Spleen (tissue), 11 donors: ENCODE measurements around the gene TMEM184A. TPM values are rescaled to one million over a fixed set of nuclear protein-coding genes. Genes with fewer than 3 reads are reported as not detected.
A peak's percentile ranks its signal among the peaks of the same experiment; 100 is the strongest.

ENCODE experiments used
- DNase-seq: peaks from one replicate; pipeline ENCODE4 v3.0.0-alpha.2; 2020
- H3K27ac ChIP-seq, 8 donors: fragments of 200-600 bp; sonication (generic) in 7 of 8; 1 replicate in 4 of 8; 2 replicates in 4 of 8; pipeline versions ENCODE4 v1.5.0 to v1.8.0; 2016 to 2021; ENCODE audit warnings: inconsistent platforms in 4 of 8, mild to moderate bottlenecking in 4 of 8, moderate library complexity in 1 of 8
- H3K27me3 ChIP-seq, 7 donors: fragments of 200-600 bp; sonication (generic) in 6 of 7; replicated peaks in 1 of 7; 1 replicate in 4 of 7; 2 replicates in 3 of 7; pipeline versions ENCODE4 v1.5.0 to v1.8.0; 2016 to 2021; ENCODE audit warnings: inconsistent platforms in 3 of 7, mild to moderate bottlenecking in 1 of 7
- H3K36me3 ChIP-seq, 6 donors: fragments of 200-600 bp; sonication (generic) in 5 of 6; 1 replicate in 4 of 6; 2 replicates in 2 of 6; pipeline versions ENCODE4 v1.5.0 to v1.8.0; 2016 to 2021; ENCODE audit warnings: inconsistent platforms in 2 of 6
- H3K4me1 ChIP-seq, 6 donors: fragments of 200-600 bp; sonication (generic) in 5 of 6; 1 replicate in 3 of 6; 2 replicates in 3 of 6; pipeline versions ENCODE4 v1.5.0 to v1.8.0; 2016 to 2021; ENCODE audit warnings: inconsistent platforms in 3 of 6
- H3K4me3 ChIP-seq, 8 donors: fragments of 200-600 bp; sonication (generic) in 7 of 8; 1 replicate in 4 of 8; 2 replicates in 4 of 8; pipeline versions ENCODE4 v1.5.0 to v1.8.0; 2016 to 2021; ENCODE audit warnings: inconsistent platforms in 4 of 8, mild to moderate bottlenecking in 4 of 8, moderate library complexity in 2 of 8
- H3K9me3 ChIP-seq, 8 donors: fragments of 200-600 bp; sonication (generic) in 7 of 8; 1 replicate in 4 of 8; 2 replicates in 4 of 8; pipeline versions ENCODE4 v1.5.0 to v1.8.0; 2016 to 2021; ENCODE audit warnings: inconsistent platforms in 4 of 8
- CTCF ChIP-seq, 11 experiments: fragments of 200-600 bp in 7 of 11; fragments of 450-650 bp in 4 of 11; sonication (generic) in 4 of 11; IDR thresholded peaks in 8 of 11; conservative IDR thresholded peaks in 3 of 11; 1 replicate in 7 of 11; 2 replicates in 4 of 11; pipeline versions ENCODE4 v1.4.0 to v1.8.0; 2016 to 2021; ENCODE audit warnings: antibody characterized with exemption in 11 of 11, inconsistent platforms in 4 of 11, mild to moderate bottlenecking in 1 of 11
- POLR2A ChIP-seq, 3 donors: fragments of 450-650 bp; IDR thresholded peaks; one replicate each; pipeline ENCODE4 v1.5.1; 2017; ENCODE audit warnings: antibody characterized with exemption in 3 of 3, mild to moderate bottlenecking in 1 of 3
- POLR2AphosphoS5 ChIP-seq, 3 donors: sonication (generic); formaldehyde crosslinking; IDR thresholded peaks; one replicate each; pipeline ENCODE4 v1.5.1; 2017; ENCODE audit warnings: antibody characterized with exemption in 3 of 3
- WGBS, 5 donors: extraction: QIAGEN DNeasy Blood & Tissue Kit in 3 of 5; methylation state at CpG; one replicate each; pipeline versions ENCODE4 v1.1.5 to v1.1.7; 2013 to 2018; 5-methylcytosine and 5-hydroxymethylcytosine counted together
- intact Hi-C: fragments of 100-400 bp; cut with DNase I; formaldehyde crosslinking; loops from one replicate; pipeline ENCODE4 v1.15.0; 2023; ENCODE audit warnings: low total_unique reads
- polyA plus RNA-seq, 3 donors: library from polyadenylated mRNA; stranded (reverse); fragments of 200-250 nt; gene quantifications; one replicate each; pipeline ENCODE4 v1.2.1, GENCODE V29; 2013
- total RNA-seq, 7 donors: library from RNA; depleted of rRNA in 3 of 7; stranded (reverse); fragments of >200 nt in 3 of 7; fragmentation: NEBNext Ultra II Directional in 4 of 7; extraction: Animal tissue kit (Norgen Biotek cat#: 25700) in 4 of 7; gene quantifications; one replicate each; pipeline versions ENCODE4 v1.1.0 to v1.2.1, GENCODE V29; 2016 to 2021
- donor health status: healthy with polysubstance abuse.
- donor health status: DM: no; HTN: no; CAD: no; lungs with moderate emphysema.
- donor health status: DM: no; HTN: no; CAD: no.
- donor health status: Bipolar disorder and iron deficiency.
- donor health status: healthy.
- donor health status: DM: no; HTN: no; CAD: no.
- donor health status: DM: yes; HTN: yes; CAD: no.

TMEM184A gene
- total and polyA plus RNA-seq, 10 donors: 0.09 to 0.39 (median 0.21) TPM; not detected in 4

GRCh38 chr7:1559626-1560590 lies 3.9 kb upstream of the TMEM184A start:
- DNase-seq: no peak
- no peak overlapping the region for H3K27ac ChIP-seq
- H3K36me3 ChIP-seq: peaks cover 0 to 1% (median 0%) of the 10 kb centered on the region in 6 donors
- no peak overlapping the region for H3K4me3 ChIP-seq
- H3K27me3 ChIP-seq: peaks cover 0 to 40% (median 0%) of the 10 kb centered on the region in 7 donors
- no peak for TF ChIP-seq POLR2AphosphoS5 (IDR thresholded peaks at IDR 0.05)
- TF ChIP-seq POLR2A (IDR thresholded peaks at IDR 0.05): no peak
- TF ChIP-seq CTCF (IDR thresholded peaks at IDR 0.05 in 8 of 11, conservative IDR thresholded peaks at IDR 0.05 in 3 of 11): no peak
- intact Hi-C loops: no loop called here
- peaks cover 0 to 17% (median 6%) of the 10 kb centered on the region in 6 donors for H3K4me1 ChIP-seq
- H3K9me3 ChIP-seq: no peaks in the 10 kb centered on the region
- WGBS, 5 donors: 86 to 91% (median 86%) methylated on average over 15 to 28 of the region's 28 CpGs

GRCh38 chr7:1558841-1559625 lies 3.0 kb upstream of the TMEM184A start:
- Histone ChIP-seq H3K36me3 (no peaks in the 10 kb centered on the region), H3K4me1 (peaks cover 0 to 18% (median 6%) of the 10 kb centered on the region in 6 donors), H3K27ac (no peak overlapping the region), H3K4me3 (no peak overlapping the region), H3K27me3 (peaks cover 0 to 40% (median 0%) of the 10 kb centered on the region in 7 donors), H3K9me3 (no peaks in the 10 kb centered on the region)
- 81 to 100% (median 92%) methylated on average over 2 to 32 of the region's 32 CpGs for WGBS, 5 donors
- intact Hi-C loops: no loop called here
- no peak for DNase-seq
- TF ChIP-seq POLR2AphosphoS5 (IDR thresholded peaks at IDR 0.05) (no peak), CTCF (IDR thresholded peaks at IDR 0.05 in 8 of 11, conservative IDR thresholded peaks at IDR 0.05 in 3 of 11) (no peak), POLR2A (IDR thresholded peaks at IDR 0.05) (no peak)

- Histone ChIP-seq H3K36me3 (no peaks in the 10 kb centered on the region), H3K9me3 (no peaks in the 10 kb centered on the region), H3K4me3 (no peak overlapping the region), H3K4me1 (peaks cover 0 to 18% (median 6%) of the 10 kb centered on the region in 6 donors), H3K27me3 (peaks cover 0 to 40% (median 0%) of the 10 kb centered on the region in 7 donors), H3K27ac (no peak overlapping the region)
- intact Hi-C loops: no loop called here
- 58 to 73% (median 67%) methylated on average over 17 to 24 of the region's 24 CpGs for WGBS, 5 donors
- TF ChIP-seq POLR2AphosphoS5 (IDR thresholded peaks at IDR 0.05) (no peak), CTCF (IDR thresholded peaks at IDR 0.05 in 8 of 11, conservative IDR thresholded peaks at IDR 0.05 in 3 of 11) (peak in 1 of 11 experiments; percentile 11), POLR2A (IDR thresholded peaks at IDR 0.05) (no peak)
- no peak for DNase-seq
Observed at GRCh38 chr7:1558181-1558811, 2.3 kb upstream of the TMEM184A start.
